Measurements from ENCODE around the gene TTYH2.

GRCh38 chr17:74271281-74271680 lies 57.9 kb downstream of the TTYH2 start:
- TF ChIP-seq CTCF (IDR thresholded peaks at IDR 0.05) (no peak), POLR2A (IDR thresholded peaks at IDR 0.05) (no peak)
